AG20443 (cell line): Measurements from ENCODE around the gene FANCI.

Experiments used
- DNase-seq: peaks from one replicate; pipeline ENCODE4 v3.0.0; 2012; ENCODE audit warnings: low spot score, mixed read lengths

The FANCI gene

DNA sequence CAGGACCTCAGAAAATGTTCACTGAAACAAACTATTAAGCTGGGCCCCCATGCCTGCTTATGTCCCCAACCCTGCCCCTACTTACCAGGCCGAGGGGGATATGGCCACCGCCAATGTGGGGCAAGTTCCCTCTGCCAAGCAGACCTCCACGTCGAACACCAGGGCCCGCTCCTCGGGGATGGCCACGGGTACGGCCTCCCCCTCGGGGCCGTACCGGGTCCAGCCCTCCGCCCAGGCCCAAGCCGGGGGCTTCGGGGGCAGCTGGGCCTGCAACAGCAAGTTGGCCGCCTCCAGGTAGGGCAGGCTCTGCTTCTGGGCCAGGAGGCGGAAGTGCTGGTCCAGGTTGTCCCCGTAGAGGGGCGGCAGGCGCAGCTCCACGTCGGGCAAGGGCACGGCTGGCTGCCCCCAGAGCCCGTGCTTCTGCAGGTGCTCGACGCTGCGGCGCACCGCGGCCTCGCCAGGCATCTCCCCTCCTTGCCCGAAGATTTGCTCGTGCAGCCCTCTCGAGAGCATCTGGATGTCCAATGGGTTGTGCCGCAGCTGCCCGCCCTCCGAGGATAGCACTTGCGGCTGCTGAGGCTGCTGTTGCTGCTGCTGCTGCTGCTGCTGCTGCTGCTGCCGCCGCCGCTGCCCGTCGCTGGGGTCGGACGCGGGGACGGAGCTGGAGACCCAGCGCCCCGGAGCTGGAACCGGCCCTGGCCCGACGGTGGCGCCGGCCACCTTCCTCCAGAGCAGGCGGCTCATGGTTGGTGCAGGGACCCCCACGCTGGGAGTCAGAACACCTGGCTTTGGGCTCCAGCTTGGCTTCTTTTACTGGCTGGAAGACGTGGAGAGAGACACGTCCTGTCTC, 89.5 kb downstream of the FANCI start:
- no peak for DNase-seq

DNA sequence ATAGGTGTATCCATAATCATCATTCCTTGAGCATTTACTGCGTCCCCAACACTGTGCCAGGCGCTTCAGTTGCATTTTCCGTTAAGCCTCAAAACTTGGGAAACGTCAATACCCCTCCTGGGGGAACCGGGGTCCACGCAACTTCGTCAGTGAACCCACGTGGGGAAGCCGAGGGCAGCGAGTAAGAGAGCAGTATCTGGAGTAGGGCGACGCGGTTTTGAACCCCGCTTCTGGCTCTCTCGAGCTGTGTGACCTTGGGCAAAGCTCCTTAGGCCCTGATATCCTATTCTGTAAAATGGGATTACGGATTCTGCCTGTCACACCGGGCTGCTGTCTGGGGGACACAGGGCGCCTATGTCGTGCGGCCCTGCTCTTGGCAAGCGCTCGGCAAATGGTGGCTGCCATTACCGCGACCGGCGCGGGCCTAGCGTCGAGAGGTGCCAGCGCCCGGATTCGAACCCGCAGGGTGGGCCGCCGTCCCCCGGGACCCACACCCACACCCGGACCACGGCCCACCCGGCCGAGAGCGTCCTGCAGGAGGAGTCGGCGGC, 90.3 kb downstream of the FANCI start:
- no peak for DNase-seq

DNA sequence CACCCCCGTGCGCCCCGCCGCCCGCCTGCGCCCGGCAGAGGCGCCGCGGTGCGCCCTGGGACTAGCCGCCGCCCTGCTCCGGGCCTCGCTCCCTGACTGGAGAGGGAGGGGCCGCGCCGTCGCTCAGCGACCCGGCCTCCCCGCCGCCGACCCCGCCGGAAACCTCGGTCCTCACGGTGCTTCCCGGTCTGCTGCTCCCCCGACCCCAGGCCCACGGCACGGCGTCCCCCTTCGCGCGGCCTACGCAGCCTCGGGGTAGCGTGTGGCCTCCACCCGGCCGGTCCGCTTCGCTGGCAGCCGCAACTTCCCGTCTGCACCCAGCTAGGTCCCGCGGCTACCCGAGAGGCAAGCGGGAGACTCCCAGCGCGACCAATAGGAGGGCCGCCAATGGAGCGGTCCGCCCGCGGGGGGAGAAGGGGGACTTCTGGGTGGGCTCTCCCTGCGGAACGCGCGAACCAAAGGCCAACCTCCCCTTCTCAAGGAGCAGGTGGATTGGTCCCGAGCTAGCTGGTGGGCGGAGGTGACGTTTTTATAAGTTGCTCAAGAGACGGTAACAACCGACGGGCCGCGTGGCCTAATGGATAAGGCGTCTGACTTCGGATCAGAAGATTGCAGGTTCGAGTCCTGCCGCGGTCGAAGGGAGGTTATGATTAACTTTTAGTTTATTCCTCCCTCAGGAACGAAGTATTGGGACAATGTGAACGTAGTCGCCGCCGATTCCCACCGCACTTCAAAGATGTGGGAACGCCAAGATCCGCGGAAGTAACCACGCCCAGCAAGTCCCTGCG, 90.9 kb downstream of the FANCI start, which contains the start of gene POLG:
TSS of gene POLG (minus strand) at position 315 of the 788 bp plus-strand sequence. CDS start 1,070 bp downstream, outside the sequence.
- DNase-seq: peak; percentile 98

- no peak for DNase-seq
These were observed 91.7 kb downstream of the FANCI start for GRCh38 chr15:89335298-89336041.

DNA sequence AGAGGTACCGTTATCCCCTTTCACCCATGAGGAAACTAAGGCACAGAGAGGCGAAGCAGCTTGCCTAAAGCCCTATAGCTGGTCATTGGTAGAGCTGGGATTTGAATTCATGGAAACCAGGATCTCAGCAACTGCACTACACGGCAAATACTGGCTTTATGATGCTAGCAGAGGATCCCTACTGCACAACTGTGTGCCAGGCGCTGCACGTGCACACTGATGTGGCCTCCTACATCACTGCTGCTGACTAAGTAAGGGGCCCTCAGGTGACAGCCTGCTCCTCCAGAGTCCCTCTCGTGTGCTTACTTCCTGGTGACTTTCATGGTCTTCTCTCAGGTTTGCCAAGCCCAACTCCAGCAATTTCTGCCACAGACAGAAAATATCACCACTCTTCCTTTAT, 94.3 kb downstream of the FANCI start:
- no peak for DNase-seq

DNA sequence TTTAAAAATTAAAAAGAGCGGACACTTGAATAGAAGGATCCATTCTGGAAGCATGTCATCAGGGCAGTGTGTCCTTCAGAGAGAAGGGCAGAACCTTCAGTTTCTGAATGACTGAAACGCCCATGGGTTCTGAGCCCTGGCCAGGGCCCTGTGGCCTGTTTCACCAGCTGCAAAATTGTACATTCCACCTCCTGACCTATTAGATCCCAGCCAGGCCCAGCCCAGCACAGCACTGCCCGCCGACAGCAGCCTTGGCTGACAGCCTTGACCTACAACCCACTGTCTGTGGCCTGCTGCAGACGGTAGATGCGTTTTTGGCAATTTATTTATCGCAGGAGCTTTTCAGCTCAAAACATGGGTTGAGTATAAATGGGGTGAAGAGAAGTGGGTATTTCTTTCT, 96.8 kb downstream of the FANCI start:
- no peak for DNase-seq

DNA sequence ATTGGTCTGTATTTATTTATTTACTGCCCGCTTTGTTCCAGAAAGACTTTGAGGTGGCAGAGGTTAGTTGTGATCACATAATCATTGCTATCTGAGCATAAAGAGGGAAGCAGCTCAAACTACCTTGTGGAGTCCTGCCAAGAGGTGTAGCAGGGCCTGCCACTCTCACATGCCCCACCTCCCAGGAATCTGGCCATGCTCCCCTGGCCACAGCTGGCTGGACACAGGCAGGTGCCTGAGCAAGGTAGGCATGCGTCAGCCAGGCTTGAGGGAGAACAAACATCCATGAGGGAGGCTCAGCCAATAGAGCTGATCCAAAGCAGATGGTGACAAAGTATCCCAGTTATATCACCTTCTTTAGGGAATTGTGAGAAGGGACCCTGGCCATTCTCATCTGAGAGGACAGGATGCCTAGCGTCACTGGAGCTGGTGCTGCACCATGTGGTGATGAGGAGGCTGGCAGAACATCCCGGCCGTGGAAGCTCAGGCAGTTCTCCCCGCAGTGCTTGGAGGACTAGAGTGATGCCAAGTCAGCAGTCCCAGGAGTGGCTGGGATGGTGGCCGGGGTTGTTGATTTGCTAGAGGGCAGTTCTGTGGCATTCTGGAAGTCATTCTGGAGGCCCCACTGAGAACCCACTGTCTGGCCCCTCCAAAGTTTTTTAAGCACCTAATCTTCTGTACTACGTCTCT, 97.7 kb downstream of the FANCI start:
- DNase-seq: no peak

- no peak for DNase-seq
These were observed 99.1 kb downstream of the FANCI start for GRCh38 chr15:89342840-89343239.

DNA sequence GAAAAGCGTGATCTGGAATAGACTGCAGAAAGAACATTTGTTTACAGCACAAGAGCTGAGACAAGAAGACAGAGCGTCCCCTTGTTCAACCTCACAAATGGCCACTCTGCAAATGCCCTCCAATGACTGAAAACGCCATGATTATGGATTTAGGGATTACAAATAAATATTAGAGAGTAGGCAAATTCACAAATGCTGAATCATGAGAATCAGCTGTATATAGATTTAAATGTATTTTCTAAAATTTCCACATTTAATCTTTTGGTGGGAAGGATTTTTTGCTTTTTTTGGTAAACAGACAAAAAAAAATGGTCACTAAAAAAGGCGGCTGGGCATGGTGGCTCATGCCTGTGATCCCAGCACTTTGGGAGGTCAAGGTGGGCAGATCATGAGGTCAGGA, 101.5 kb downstream of the FANCI start:
- DNase-seq: no peak

DNA sequence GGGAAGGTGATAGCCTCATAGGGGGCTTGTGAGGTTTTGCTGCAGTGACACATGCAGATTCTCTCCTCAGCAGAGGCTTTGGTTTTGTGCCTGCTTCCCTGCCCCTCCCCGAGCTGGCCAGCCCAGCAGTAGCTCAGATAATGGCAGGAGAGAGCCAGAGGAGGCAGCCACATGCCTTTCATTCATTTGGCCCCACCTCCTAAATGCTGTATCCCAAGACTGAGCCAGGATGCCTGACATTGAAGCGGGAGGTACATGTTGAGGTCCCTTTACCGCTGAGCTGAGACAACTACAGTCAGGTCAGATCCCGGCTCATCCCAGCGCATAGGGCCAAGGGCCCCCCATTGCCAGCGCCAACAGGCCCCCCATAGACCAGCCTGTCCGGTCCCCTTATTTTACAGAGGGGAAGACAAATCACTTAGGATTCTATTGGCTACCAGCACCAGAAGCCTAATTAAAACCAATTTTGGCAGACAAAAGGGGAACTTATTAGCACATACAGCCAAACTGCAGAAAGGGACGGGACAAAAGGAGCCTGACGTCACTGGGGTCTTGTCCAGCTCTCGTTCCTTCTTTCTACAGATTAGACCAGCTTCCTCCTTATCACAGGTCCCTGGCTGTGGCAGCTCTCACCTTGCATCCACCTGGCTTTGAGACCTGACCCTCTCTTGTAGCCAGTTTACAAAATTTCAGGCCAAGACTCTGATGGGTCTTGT, 102.9 kb downstream of the FANCI start:
- no peak for DNase-seq

GRCh38 chr15:89349206-89349558, 105.4 kb downstream of the FANCI start:
- no peak for DNase-seq

DNA sequence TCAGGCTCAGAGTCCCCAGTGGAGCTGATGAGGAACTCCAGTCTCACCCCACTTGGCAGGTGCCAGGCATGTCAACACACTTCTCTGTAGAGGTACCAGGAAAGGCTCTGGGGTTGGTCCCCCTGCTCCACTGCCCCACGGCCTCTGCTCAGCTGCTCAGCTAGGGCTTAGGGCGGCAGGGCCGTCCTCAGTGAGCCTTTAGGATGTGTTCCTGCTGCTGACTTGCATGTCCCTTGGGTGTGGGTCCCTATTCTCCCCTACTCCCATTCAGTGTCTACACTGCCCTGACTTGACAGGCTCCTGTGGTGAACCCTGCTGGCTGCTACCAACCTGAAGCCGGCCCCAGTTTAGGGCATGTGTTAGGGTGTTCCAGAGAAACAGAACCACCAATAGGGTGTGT, 108.7 kb downstream of the FANCI start:
- no peak for DNase-seq

- no peak for DNase-seq
These were observed 110.2 kb downstream of the FANCI start for GRCh38 chr15:89353991-89354390.

GRCh38 chr15:89356634-89357298, 113.0 kb downstream of the FANCI start:
- DNase-seq: peak; percentile 52

DNA sequence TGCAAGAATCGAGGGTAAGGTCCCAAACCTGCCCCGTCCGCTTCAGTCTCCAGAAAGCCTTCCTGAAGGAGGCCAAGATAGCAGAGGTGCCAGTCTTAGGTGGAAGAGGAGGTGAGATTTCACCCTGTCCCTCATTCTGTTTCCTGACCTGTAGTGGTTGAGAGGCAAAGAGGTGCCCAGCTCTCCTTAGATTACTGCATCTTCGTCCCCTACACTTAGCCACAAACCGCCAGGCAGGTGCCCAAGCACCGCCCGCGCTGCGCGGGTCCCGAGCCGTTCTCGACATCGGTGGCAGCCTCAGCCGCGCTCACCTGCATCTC, 114.6 kb downstream of the FANCI start:
- no peak for DNase-seq

GRCh38 chr15:89358755-89359439, 115.1 kb downstream of the FANCI start:
- peak; percentile 93 for DNase-seq

DNA sequence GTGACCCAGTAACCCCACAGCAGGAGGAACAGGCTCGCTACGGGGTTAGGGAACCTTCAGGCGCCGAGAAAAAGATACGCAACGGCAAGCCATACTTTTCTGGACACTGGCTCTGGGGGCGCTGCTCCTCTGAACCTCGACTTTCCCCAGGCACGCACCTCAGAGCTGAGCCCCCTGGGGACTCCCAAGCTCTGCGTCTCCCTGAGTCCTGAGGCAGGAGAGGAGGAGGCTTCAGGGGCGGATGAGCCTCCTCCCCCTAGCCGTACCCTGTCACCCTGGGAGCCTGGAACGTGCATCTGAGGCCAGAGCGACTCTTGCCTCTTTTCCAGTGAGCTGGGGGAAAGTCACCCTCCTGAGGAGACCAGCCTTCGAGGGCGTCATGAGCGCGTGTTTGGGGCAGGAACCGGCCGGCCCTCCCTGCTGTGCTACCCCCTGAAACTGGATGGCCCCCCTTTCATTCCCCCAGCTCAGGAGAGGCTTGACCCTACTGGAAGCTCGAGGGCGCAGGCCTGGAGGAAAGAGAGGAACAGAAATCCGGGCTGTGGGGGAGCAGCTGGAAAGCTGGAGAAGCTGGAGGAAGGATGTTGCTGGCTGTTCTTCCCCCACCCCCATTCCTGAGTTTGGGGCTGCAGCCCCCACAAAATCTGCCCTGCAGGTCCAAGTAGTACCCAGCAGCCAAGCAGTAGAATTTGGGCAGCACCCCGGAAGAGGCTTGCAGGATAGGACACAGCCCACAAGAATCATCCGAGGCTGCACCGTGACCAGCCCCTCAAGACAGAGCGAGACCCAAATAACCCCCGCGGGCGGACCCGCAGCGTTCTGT, 115.9 kb downstream of the FANCI start:
- DNase-seq: no peak

- DNase-seq: no peak
These were observed 116.7 kb downstream of the FANCI start for GRCh38 chr15:89360294-89360971.
